Aorta (tissue), 5 donors: ENCODE results near the gene TNRC6C. TPM values are rescaled to one million over a fixed set of nuclear protein-coding genes. Genes with fewer than 3 reads are reported as not detected.
A peak's percentile ranks its signal among the peaks of the same experiment; 100 is the strongest.

ENCODE experiments used
- ATAC-seq: fragments of 200-7000 bp; cut with Tn5 transposase; one replicate; pipeline ENCODE4 v1.9.1; 2022; ENCODE audit warnings: moderate library complexity; ENCODE audit not compliant: low FRiP score
- DNase-seq, 2 donors: peaks; one replicate each; pipeline ENCODE4 v3.0.0-alpha.2; 2020
- H3K27ac ChIP-seq, 2 donors: one replicate each; pipeline ENCODE4 v1.5.1; 2013; ENCODE audit warnings: low read length in 2 of 2, mild to moderate bottlenecking in 2 of 2, moderate library complexity in 2 of 2, control low read depth in 1 of 2, inconsistent platforms in 1 of 2, low read depth in 1 of 2
- H3K27me3 ChIP-seq, 2 donors: one replicate each; pipeline ENCODE4 v1.6.1; 2013; ENCODE audit warnings: control low read depth in 1 of 2, low read length in 1 of 2, mild to moderate bottlenecking in 1 of 2, moderate library complexity in 1 of 2; ENCODE audit not compliant: insufficient read depth in 2 of 2, control insufficient read depth in 1 of 2
- H3K36me3 ChIP-seq, 2 donors: one replicate each; pipeline ENCODE4 v1.6.1; 2013; ENCODE audit warnings: control low read depth in 1 of 2, low read length in 1 of 2, mild to moderate bottlenecking in 1 of 2; ENCODE audit not compliant: insufficient read depth in 2 of 2, control insufficient read depth in 1 of 2
- H3K4me1 ChIP-seq, 2 donors: one replicate each; pipeline ENCODE4 v1.6.1; 2013; ENCODE audit warnings: low read length in 2 of 2, control low read depth in 1 of 2, mild to moderate bottlenecking in 1 of 2, moderate library complexity in 1 of 2; ENCODE audit not compliant: insufficient read depth in 2 of 2, control insufficient read depth in 1 of 2
- H3K4me3 ChIP-seq, 2 donors: one replicate each; pipeline ENCODE4 v1.5.1; 2013; ENCODE audit warnings: low read length in 2 of 2, control low read depth in 1 of 2, mild to moderate bottlenecking in 1 of 2
- H3K9me3 ChIP-seq: one replicate; pipeline ENCODE4 v1.6.1; 2013; ENCODE audit warnings: mild to moderate bottlenecking, low read length; ENCODE audit not compliant: control insufficient read depth
- WGBS, 2 donors: extraction: QIAGEN DNeasy Blood & Tissue Kit; methylation state at CpG; one replicate each; pipeline ENCODE4 v1.1.7; 2013; 5-methylcytosine and 5-hydroxymethylcytosine counted together
- intact Hi-C, 2 donors: fragments of 100-400 bp; cut with DNase I; formaldehyde crosslinking; loops; one replicate each; pipeline versions ENCODE4 v1.14.2 to v1.15.0; 2022
- polyA plus RNA-seq, 2 donors: library from polyadenylated mRNA; stranded (reverse); fragments of 200-250 nt; gene quantifications; one replicate each; pipeline ENCODE4 v1.2.3, GENCODE V29; 2013
- total RNA-seq, 2 donors: library from RNA; stranded (reverse); fragmentation: NEBNext Ultra II Directional; extraction: Animal tissue kit (Norgen Biotek cat#: 25700); gene quantifications; one replicate each; pipeline ENCODE4 v1.2.1, GENCODE V29; 2021
- donor health status: healthy with polysubstance abuse.
- donor health status: Bipolar disorder and iron deficiency.
- donor health status: DM: no; HTN: no; CAD: no.
- donor health status: DM: no; HTN: no; CAD: no.
- donor health status: DM: yes; HTN: yes; CAD: no.

Gene TNRC6C
- total and polyA plus RNA-seq, 4 donors = 3.3 to 62.2 (median 28.6) TPM

DNA sequence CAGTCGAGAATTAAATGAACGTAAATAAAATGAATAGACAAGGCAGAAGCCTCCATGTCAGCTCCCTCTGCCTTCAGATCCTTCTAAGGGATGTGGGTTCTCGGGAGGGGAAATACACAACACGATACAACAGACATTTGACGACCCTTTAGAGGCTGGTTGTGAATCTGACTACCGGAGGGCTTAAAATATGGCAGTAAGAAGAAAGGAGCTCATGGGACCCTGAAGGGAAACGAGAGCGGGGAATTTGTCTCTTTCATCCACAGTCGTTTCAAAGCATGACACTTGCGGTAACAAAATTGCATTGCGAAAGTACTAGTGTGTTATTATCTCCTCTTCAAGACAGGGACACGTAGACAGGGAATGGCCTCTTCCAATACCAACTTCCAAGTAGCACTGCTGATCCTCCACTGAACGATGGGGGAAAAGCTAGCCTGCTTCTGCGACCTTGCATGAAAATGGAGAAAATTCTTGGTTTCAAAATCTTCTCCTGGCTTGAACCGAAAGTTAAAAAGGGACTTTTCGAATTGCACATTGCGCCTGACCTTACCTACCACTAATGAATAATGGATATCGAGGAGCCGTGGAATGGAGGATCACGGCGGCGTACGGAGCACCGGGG, 1.2 kb upstream of the TNRC6C start:
- intact Hi-C loops = loop anchor here in 1 of 2 donors (5.0 kb wide), 4 partner anchors 55 to 415 kb away; no protein-coding TSS in a partner anchor
- Histone ChIP-seq H3K36me3 (no peaks in the 10 kb centered on the region), H3K27me3 (no peaks in the 10 kb centered on the region), H3K4me1 (peaks cover 2 to 8% of the 10 kb centered on the region in 2 donors), H3K27ac (peak overlapping the region in 1 of 2 donors; percentile 23), H3K4me3 (peak overlapping the region; percentile 62 to 81), H3K9me3 (no peaks in the 10 kb centered on the region)
- DNase-seq (no peak), ATAC-seq (no peak)
- WGBS, 2 donors = 33% methylated on average over 24 of the region's 24 CpGs

GRCh38 chr17:77958716-77959125, 218 bp downstream of the TNRC6C start:
- DNase-seq = peak in 1 of 2 donors; percentile 81
- no peak for ATAC-seq
- Histone ChIP-seq H3K27me3 (no peaks in the 10 kb centered on the region), H3K9me3 (no peaks in the 10 kb centered on the region), H3K27ac (peak overlapping the region; percentile 91 to 95), H3K4me1 (peaks cover 2 to 9% of the 10 kb centered on the region in 2 donors), H3K36me3 (no peaks in the 10 kb centered on the region), H3K4me3 (peak overlapping the region; percentile 98 to 99)
- intact Hi-C loops = loop anchor here in 1 of 2 donors (5.0 kb wide), 4 partner anchors 54 to 416 kb away; no protein-coding TSS in a partner anchor
- 0% methylated on average over 49 to 79 of the region's 79 CpGs for WGBS, 2 donors

- Histone ChIP-seq H3K27ac (peak overlapping the region; percentile 10 to 95), H3K4me1 (peaks cover 2 to 9% of the 10 kb centered on the region in 2 donors), H3K9me3 (no peaks in the 10 kb centered on the region), H3K27me3 (no peaks in the 10 kb centered on the region), H3K4me3 (peak overlapping the region; percentile 98 to 99), H3K36me3 (no peaks in the 10 kb centered on the region)
- peak in 1 of 2 donors; percentile 79 for DNase-seq
- WGBS, 2 donors = 1% methylated on average over 88 to 92 of the region's 92 CpGs
- intact Hi-C loops = loop anchor here in 1 of 2 donors (5.0 kb wide), 4 partner anchors 53 to 417 kb away; no protein-coding TSS in a partner anchor
- ATAC-seq = no peak
Observed at GRCh38 chr17:77959126-77959925, 823 bp downstream of the TNRC6C start.

- no peak for DNase-seq
Observed at GRCh38 chr17:77959926-77960521, 1.5 kb downstream of the TNRC6C start.

GRCh38 chr17:77961741-77962140, 3.2 kb downstream of the TNRC6C start:
- Histone ChIP-seq H3K9me3 (no peaks in the 10 kb centered on the region), H3K27ac (no peak overlapping the region), H3K36me3 (no peaks in the 10 kb centered on the region), H3K4me1 (peaks cover 2 to 9% of the 10 kb centered on the region in 2 donors), H3K4me3 (no peak overlapping the region), H3K27me3 (no peaks in the 10 kb centered on the region)
- ATAC-seq (no peak), DNase-seq (no peak)
- intact Hi-C loops = loop anchor here in 1 of 2 donors (5.0 kb wide), 1 partner anchor 36 kb away; no protein-coding TSS in a partner anchor
- WGBS, 2 donors = 92 to 95% methylated on average over 4 of the region's 4 CpGs

More at GRCh38 chr17:77959926-77960521, 1.5 kb downstream of the TNRC6C start:
- H3K27ac ChIP-seq = no peak overlapping the region
- peak overlapping the region; percentile 98 to 99 for H3K4me3 ChIP-seq
- ATAC-seq = no peak
- peaks cover 2 to 9% of the 10 kb centered on the region in 2 donors for H3K4me1 ChIP-seq
- H3K9me3 ChIP-seq = no peaks in the 10 kb centered on the region
- no peaks in the 10 kb centered on the region for H3K27me3 ChIP-seq
- WGBS, 2 donors = 31 to 37% methylated on average over 23 of the region's 23 CpGs
- no peaks in the 10 kb centered on the region for H3K36me3 ChIP-seq
- intact Hi-C loops = loop anchor here (5.0 kb wide), 5 partner anchors 37 to 418 kb away; no protein-coding TSS in a partner anchor

DNA sequence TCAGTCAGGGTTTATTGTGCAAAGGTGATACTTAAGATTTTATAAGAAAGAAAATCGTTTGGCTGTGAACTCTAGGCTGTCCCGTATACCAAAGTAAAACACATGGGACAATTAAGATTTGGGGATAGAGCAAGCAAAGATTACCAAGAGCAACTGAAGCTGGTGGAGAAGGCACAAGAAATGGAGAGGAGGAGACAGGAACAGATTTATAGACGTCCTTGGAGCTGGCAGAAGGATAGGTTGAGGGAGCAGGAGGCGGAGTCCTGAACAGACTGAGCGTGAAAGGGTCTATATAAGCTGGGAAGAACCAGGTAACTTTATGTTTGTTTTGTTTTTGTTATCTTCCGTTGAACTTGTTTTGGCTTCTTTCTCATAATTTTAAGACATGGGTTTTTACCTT, 3.8 kb downstream of the TNRC6C start:
- Histone ChIP-seq H3K4me3 (no peak overlapping the region), H3K36me3 (no peaks in the 10 kb centered on the region), H3K4me1 (peaks cover 1 to 9% of the 10 kb centered on the region in 2 donors), H3K27me3 (no peaks in the 10 kb centered on the region), H3K9me3 (no peaks in the 10 kb centered on the region), H3K27ac (no peak overlapping the region)
- ATAC-seq = no peak
- WGBS, 2 donors = 78 to 80% methylated on average over 6 of the region's 6 CpGs
- DNase-seq = no peak
- intact Hi-C loops = loop anchor here in 1 of 2 donors (5.0 kb wide), 1 partner anchor 35 kb away; no protein-coding TSS in a partner anchor

GRCh38 chr17:77963441-77963840, 4.9 kb downstream of the TNRC6C start:
- H3K9me3 ChIP-seq = no peaks in the 10 kb centered on the region
- intact Hi-C loops = loop anchor here in 1 of 2 donors (5.0 kb wide), 1 partner anchor 34 kb away; no protein-coding TSS in a partner anchor
- DNase-seq (no peak), ATAC-seq (no peak)
- no peak overlapping the region for H3K27ac ChIP-seq
- H3K36me3 ChIP-seq = no peaks in the 10 kb centered on the region
- no peaks in the 10 kb centered on the region for H3K27me3 ChIP-seq
- 54 to 56% methylated on average over 2 of the region's 2 CpGs for WGBS, 2 donors
- H3K4me1 ChIP-seq = peaks cover 0 to 9% of the 10 kb centered on the region in 2 donors
- H3K4me3 ChIP-seq = no peak overlapping the region

GRCh38 chr17:77965352-77965751, 6.8 kb downstream of the TNRC6C start:
- 89 to 90% methylated on average over 3 of the region's 3 CpGs for WGBS, 2 donors
- Histone ChIP-seq H3K27me3 (no peaks in the 10 kb centered on the region), H3K9me3 (no peaks in the 10 kb centered on the region), H3K4me1 (peaks cover 0 to 9% of the 10 kb centered on the region in 2 donors), H3K36me3 (no peaks in the 10 kb centered on the region), H3K4me3 (no peak overlapping the region), H3K27ac (no peak overlapping the region)
- intact Hi-C loops = no loop called here
- ATAC-seq (no peak), DNase-seq (no peak)
